Sigmoid colon (tissue), 4 donors: ENCODE results near the gene RAB1B.

ENCODE experiments used
- EP300 ChIP-seq, 4 donors: sonication (generic); formaldehyde crosslinking; IDR thresholded peaks; one replicate each; pipeline ENCODE4 v1.6.1; 2017; ENCODE audit warnings: antibody characterized with exemption in 4 of 4
- POLR2A ChIP-seq, 2 donors: fragments of 450-650 bp; IDR thresholded peaks; one replicate each; pipeline ENCODE4 v1.6.1; 2016; ENCODE audit warnings: antibody characterized with exemption in 2 of 2, mild to moderate bottlenecking in 2 of 2, moderate library complexity in 2 of 2
- POLR2AphosphoS5 ChIP-seq, 4 donors: sonication (generic); formaldehyde crosslinking; IDR thresholded peaks; one replicate each; pipeline ENCODE4 v1.6.1; 2017; ENCODE audit warnings: antibody characterized with exemption in 4 of 4
- TF ChIP-seq, protein P1 (sequence below), 4 experiments: fragments of 450-650 bp in 3 of 4; fragments of 200-600 bp in 1 of 4; IDR thresholded peaks; one replicate each; pipeline ENCODE4 v1.5.1; 2016 to 2019; ENCODE audit warnings: antibody characterized with exemption in 4 of 4, mild to moderate bottlenecking in 3 of 4, moderate library complexity in 2 of 4

DNA sequence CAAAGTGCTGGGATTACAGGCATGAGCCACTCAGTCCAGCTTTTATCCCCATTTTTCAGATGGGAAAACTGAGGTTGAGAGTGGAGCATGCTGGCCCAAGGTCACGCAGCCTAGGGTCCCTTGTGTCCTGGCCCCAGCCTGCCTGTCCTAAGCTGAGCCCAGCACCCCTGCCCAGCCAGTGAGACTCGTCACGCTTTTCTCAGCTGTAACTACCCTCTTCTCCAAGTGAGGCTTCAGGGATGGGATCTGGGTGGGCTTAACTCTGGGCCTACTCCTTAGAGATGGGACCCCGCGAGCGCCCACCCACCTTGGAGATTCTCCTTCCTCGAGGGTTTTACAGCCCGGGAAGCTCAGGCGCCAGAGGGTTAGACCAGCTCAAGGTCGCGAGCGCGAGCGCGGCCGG, 22.9 kb downstream of the RAB1B start:
- no peak for TF ChIP-seq POLR2A (IDR thresholded peaks at IDR 0.05)
- TF ChIP-seq, protein P1, sequence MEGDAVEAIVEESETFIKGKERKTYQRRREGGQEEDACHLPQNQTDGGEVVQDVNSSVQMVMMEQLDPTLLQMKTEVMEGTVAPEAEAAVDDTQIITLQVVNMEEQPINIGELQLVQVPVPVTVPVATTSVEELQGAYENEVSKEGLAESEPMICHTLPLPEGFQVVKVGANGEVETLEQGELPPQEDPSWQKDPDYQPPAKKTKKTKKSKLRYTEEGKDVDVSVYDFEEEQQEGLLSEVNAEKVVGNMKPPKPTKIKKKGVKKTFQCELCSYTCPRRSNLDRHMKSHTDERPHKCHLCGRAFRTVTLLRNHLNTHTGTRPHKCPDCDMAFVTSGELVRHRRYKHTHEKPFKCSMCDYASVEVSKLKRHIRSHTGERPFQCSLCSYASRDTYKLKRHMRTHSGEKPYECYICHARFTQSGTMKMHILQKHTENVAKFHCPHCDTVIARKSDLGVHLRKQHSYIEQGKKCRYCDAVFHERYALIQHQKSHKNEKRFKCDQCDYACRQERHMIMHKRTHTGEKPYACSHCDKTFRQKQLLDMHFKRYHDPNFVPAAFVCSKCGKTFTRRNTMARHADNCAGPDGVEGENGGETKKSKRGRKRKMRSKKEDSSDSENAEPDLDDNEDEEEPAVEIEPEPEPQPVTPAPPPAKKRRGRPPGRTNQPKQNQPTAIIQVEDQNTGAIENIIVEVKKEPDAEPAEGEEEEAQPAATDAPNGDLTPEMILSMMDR (IDR thresholded peaks at IDR 0.05): no peak
- TF ChIP-seq EP300 (IDR thresholded peaks at IDR 0.05): no peak
- no peak for TF ChIP-seq POLR2AphosphoS5 (IDR thresholded peaks at IDR 0.05)
